NCI-H82 treated with DMSO at 0.1 percent for 48 hours (cell line): ENCODE results near the gene DENND1A.

Source experiments
- DNase-seq: peaks from one replicate; lab custom pipeline; 2025; ENCODE audit not compliant: unreplicated experiment; lab: John Stamatoyannopoulos, UW

The DENND1A gene

GRCh38 chr9:123689701-123690428, 240.1 kb downstream of the DENND1A start:
- no peak for DNase-seq

GRCh38 chr9:123687246-123687751, 242.6 kb downstream of the DENND1A start:
- DNase-seq: no peak

- no peak for DNase-seq
Measured at GRCh38 chr9:123686829-123687192, 243.1 kb downstream of the DENND1A start.

- DNase-seq: peak; percentile 13
Measured at GRCh38 chr9:123686131-123686828, 243.6 kb downstream of the DENND1A start.

- DNase-seq: no peak
Measured at GRCh38 chr9:123685489-123686083, 244.3 kb downstream of the DENND1A start.

GRCh38 chr9:123684393-123685149, 245.4 kb downstream of the DENND1A start:
- no peak for DNase-seq

- no peak for DNase-seq
Measured at GRCh38 chr9:123682746-123683145, 247.2 kb downstream of the DENND1A start.

GRCh38 chr9:123680352-123680751, 249.6 kb downstream of the DENND1A start:
- DNase-seq: no peak

- no peak for DNase-seq
Measured at GRCh38 chr9:123679330-123679987, 250.5 kb downstream of the DENND1A start.

GRCh38 chr9:123678878-123679329, 251.0 kb downstream of the DENND1A start:
- no peak for DNase-seq

- DNase-seq: peak; percentile 88
Measured at GRCh38 chr9:123678038-123678877, 251.7 kb downstream of the DENND1A start.

- no peak for DNase-seq
Measured at GRCh38 chr9:123676869-123677268, 253.1 kb downstream of the DENND1A start.

- no peak for DNase-seq
Measured at GRCh38 chr9:123669346-123669745, 260.6 kb downstream of the DENND1A start.

- no peak for DNase-seq
Measured at GRCh38 chr9:123663529-123663928, 266.4 kb downstream of the DENND1A start.

GRCh38 chr9:123662057-123662776, 267.7 kb downstream of the DENND1A start:
- no peak for DNase-seq

- DNase-seq: no peak
Measured at GRCh38 chr9:123660691-123661466, 269.0 kb downstream of the DENND1A start.

- no peak for DNase-seq
Measured at GRCh38 chr9:123659358-123659757, 270.6 kb downstream of the DENND1A start.

GRCh38 chr9:123658792-123659191, 271.1 kb downstream of the DENND1A start:
- DNase-seq: no peak
